ENCODE data around the gene PLCH2.
A peak's percentile ranks its signal among the peaks of the same experiment; 100 is the strongest.
"Not testable (repeated sequence)": the region's sequence is repeated elsewhere in the genome, so short reads cannot be mapped to it uniquely, and the experiment has no call there.

PLCH2 gene

DNA sequence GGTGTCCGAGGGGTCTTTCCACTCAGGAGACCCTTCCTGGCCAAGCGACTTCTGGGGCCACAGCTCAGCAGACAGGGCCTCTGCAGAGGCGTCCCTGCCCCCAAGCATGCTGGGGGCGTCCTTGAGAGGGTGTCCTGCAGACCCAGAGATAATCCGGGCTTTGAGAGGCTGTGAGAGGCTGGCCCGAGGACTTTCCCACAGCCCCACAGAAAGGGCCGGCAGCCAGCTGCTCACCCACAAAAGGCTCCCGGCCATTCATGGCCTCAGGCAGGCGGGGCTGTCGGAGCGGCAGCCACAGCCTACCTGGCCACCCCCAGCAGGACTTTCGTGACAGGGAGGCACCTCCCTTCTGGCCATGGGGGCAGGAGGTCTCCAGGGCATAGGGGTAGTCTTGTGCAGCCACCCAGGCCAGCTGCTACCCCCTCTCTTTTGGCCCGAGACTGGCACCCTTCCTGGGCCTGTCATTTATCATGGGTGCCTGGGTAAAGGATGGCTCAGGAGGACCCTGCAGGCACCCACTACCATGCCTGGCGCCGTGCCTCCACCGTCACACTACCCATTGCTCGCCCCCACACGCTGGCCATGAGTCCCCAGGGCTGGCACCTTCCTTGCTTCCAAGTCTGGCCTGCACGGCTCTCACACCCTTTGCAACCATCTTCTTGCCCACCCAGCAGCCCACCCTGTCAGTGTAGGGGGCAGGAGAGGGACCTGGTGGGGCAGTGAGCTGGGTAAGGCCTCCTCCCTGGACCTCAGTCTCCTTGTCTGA lies 69.0 kb downstream of the PLCH2 start:
- DNase-seq (ENCODE audit: low read depth), result no peak

DNA sequence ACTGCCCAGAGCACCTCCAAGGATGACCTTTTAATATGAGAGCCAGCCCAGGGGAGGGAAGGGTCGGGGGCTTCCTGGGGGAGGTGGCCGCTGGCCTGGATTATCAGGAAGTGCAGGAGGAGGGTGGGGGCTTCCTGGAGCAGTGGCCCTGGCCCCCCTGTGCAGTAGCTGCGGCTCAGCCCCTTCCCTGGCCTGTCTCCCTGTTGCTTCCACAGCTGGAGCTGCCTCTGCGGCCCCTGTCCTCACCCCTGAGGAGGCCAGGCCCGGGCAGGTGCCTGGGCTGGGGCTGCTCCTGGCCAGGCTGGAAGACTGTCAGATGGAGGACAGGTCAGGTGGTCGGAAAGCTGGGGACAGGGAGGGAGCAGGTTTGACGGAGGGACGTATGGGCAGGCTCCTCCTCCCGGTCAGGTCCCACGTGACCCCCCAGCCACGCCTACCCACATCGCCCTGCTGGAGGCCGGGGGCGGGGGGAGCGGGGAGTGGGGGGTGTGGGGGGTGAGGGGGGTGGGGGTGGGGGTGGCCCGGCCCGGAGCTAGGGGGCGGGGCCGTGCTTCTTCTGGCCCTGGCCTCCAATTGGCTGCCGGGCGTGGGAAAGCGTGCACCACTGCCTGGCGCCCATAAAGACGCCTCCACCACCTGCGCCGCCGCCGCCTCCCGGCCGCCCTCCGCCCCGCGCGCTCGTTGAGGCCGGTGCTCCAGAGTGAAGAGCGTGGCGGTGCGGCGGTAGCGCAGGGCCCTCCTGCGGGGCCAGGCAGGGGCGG lies 69.8 kb downstream of the PLCH2 start:
- peak; percentile 88 for DNase-seq (ENCODE audit: low read depth)

DNA sequence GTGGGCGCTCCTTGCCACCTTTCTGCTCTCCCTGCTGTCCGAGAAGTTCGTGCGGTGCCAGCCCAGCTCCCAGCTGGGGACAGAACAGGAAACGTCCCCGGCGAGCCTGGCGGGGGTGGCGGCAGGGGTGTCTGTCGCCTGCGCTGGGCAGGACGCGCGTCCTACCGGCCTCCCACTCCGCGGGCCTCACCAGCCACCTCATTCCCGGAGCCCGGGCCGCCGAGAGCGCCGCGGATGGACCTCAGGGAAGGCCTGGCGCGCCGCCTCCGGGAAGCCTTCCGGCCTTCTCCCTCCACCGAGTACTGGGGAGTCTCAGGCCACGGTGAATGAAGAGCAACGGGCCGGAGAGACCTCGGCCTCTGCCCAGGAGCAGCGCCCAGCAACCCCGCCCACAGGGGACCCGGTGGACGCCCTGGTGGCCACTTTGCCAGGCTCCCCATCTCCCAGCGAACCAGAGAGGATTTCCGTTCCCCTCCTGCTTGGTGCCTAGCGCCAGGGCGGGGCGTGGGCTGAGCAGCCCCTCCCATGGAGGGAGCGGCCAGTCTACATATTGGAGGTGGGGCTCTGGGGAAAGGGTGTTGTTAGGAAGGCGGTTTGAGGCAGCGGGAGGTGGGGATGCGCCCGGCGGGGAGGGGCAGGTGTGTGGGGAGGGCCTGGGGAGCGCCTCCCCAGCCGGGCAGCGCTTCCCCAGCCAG lies 70.6 kb downstream of the PLCH2 start:
- DNase-seq (ENCODE audit: low read depth), result peak; percentile 89

DNA sequence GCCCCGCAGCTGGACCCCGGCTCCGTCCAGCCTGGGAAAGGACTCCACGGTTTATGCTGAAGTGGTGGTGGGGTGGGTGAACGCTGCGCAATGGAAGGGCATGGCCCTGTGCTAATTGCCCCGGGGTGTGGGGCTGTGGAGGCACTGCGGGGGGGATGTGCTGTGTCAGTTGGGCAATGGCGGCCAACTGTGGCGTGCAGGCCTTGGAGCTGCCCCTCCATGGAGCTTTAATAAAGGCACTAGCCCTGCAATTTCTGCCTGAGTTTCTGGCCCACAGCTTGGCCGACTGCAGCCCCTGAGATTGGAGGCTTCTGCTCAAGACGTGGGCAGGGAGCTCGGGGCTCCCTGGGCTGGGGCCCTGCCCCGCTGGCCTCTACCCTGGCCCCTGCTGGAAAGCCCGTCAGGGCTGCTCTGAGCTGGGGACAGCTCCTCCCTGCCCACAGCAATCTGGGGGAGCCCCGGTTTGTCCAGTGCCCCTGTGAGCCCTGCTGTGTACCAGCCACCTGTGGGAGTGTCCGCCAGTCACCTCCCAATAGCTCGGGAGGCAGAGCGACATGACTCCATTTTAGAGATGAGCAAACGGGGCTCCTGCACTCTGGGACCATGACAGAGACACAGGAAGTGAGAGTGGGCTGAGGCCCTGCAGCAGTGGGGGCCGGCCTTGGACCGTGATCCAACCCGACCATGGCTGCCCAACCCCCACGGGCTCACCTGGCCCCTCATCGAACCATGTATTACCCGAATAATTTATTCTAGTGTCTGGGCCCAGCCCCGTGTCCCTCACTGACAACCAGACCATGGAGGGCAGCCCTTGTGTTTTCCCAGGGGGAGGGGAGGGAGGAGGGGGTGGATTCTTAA lies 71.3 kb downstream of the PLCH2 start:
- DNase-seq (ENCODE audit: low read depth), result peak; percentile 17

DNA sequence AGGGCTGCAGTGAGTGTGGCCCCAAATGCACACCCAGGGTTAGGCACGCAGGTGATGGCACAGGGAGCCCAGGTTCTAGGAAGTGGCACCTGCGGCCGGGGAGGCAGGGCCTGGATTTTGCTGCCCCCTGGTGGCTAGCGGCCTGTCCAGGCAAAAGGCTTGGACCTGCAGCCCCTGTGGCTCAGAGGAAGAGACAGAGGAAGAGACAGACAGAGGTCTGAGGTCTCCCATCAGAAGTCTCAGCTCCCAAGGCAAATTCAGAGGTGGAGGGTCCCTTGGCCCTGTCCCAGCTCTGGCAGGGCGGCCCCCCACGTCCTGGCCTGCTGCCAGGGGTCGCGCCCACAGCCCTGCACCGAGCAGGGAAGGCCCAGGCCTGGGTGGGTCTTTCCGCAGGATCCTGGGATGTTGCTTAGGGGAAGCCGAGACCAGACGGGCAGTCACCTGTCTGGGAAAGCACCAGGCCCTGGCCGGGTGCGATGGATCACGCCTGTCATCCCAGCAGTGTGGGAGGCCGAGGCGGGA lies 72.0 kb downstream of the PLCH2 start:
- DNase-seq (ENCODE audit: low read depth), result peak; percentile 71

DNA sequence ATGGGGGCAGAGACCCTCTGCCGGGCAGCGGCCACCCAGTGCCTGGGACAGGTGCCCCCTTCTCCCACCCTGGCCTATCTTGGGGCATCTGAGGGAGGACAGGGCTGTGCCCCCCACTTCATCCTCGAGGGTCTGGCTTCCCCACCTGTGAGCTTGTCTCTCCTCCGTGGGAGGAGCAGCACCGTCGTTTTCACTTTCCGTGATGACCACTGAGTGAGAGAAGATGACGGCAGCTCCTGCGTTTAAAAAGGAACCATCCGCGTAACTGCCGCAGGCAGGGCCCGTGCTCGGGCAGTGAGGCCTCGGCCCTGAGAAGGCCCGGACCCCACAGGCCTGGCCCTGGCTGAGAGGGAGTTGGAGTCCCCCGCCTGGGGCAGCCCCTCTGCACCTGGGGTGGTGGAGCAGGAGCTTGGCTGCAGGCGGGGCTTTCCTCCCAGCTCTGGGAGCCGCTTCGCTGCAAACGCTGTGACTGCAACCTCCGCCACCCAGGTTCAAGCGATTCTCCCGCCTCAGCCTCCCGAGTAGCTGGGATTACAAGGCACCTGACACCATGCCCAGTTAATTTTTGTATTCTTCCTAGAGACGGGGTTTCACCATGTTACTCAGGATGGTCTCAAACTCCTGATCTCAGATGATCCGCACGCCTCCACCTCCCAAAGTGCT lies 73.4 kb downstream of the PLCH2 start:
- DNase-seq (ENCODE audit: low read depth), result not testable (repeated sequence)

DNA sequence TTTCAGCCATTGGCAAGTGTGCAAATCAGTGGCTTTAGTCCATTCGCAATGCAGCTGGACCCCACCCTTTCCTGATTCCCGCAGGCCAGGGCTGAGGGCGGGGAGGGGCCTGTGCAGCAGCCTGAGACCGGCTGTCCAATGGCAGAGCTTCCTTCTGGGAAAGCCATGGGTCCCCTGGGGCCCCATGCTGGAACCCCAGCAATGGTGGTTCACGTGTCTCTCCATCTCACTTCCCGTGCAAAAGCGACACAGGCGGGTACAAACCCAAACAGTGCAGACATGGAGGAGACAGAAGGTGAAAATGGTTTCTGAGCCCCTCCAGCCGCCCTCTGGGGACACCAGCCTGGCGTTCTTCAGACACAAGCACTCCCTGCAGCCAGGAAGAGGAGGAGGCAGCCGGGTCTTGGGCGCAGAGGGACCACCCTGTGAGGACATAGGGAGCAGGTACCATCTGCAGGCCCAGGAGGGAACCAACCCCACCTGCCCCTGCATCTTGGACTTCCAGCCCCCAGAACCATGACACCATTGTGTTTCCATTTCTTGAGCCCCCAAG lies 74.3 kb downstream of the PLCH2 start:
- not testable (repeated sequence) for DNase-seq (ENCODE audit: low read depth)

DNA sequence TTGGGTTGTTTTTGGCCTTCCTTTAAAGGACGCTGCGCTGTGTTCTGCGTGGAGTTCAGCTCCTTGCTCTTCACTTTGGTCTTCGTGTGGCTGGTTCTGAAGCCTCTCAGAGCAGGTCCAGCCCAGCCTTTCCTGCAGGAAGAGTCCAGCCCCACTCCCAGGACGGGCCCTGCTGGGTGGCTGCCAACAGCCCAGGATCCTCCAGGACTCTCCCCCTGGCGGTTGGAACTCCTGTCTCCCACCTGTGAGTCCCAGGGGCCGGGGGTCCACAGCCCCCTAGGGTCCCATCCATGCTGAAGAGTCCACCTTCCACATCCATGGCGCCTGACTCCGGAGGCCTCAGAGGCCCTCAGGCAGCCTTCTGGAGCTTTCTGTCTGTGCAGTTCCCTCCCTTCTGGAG lies 75.5 kb downstream of the PLCH2 start:
- DNase-seq (ENCODE audit: low read depth), result not testable (repeated sequence)

DNA sequence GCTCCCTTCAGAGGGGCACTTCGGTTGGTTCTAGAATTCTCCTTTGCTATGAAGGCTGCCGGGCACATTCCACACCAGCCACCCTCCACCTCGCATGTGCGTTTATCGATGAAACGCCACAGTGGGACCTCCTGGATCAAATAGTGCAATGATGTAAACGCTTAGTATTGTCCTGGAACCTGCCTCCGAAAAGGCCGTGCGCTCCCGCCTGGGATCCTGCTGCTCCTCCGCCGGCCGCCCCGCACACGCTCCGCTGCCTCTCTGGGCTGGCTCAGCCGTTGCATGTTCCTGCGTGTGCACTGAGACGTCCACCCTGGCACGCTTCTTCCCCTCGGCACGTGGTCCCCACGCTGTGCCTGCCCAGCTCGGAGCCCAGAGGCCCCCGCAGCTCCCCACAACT lies 76.1 kb downstream of the PLCH2 start:
- DNase-seq (ENCODE audit: low read depth), result no peak

DNA sequence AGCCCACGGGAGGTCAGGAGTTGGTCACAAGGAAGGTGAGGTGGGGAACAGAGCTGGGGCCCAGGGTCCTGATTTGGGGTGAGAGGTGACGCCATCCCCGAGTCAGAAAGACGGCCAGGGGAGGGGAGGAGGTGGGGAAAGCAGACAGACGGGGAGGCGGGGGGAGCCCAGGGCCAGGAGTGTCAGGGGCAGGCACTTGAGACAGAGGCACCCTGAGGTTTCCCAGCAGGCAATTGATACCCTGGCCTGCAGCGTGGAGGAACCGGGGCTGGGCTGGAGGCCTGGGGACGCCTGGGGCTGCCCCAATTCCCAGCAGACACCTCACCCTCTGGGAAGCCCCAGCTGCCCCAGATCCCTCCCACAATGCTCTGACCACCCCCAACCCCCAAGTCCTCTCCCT lies 77.0 kb downstream of the PLCH2 start:
- DNase-seq (ENCODE audit: low read depth), result not testable (repeated sequence)

DNA sequence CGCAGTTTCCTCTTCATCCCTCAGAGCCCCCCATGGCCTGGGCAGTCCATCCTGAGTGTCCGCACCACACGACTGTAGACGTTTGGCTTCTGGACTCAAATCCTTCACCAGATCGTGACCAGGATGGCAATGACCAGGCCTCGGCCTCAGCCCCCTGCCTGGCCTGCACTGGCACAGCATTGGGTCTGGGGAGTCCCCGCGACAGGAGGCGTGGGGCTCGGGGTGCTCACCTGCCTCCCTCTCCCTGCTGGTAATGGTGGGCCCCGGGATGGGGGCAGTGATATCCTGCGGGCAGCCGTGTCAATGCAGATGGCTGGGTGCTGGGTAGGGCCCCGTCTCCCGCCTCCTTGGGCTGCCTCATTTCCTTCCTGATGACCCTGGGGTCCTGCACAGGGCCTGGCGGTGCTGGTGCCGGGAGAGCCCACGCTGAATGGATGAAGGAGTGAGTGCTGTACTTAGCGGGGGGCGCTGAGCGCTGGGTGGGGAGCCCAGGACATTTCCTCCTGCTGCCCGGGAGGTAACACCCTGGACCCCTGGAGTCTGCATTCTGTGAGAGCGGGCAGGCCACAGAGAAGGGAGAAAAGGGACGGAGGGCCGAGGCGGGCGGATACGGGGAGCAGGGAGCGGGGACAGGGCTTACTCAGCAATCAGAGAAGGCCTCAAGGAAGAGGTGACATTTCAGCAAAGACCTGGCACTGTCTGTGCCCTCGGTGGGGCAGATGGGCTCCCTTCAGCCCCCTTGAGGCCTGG lies 78.0 kb downstream of the PLCH2 start:
- no peak for DNase-seq (ENCODE audit: low read depth)

DNA sequence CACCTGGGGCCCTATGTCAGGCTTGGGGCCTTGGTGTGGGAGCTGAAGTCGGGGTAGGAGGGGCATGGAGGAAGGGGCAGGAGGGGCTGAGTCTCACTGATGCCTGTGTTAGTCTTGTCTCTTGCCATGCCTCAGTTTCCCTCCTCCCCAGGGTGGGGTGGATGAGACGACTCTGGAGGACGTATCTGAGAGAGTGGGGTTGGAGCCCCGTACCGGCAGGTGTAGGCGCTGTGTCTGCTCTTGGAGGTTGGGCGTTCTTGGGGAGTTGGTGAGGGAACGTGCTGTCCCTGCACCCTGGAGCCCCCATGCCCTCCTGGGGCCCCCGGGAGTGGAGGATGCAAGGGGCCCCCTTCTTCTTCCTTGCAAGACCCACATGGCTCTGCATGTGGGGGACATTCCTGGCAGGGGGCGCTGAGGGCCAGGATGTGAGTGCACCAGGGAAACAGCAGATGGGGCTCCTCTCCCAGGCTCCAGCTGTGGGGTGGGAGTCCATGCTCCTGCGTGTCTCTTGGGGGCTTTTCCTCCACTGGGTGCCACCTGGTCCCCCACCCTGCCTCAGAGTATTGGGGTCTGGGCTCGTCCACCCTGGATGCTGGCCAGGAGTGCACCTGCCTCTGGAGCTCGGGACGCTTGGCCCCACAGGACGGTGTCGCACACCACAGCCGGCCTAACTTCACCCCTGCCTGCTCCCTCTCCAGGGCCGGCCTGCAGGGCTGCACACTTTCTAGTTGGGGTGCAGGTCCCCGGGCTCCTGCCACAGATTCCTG lies 78.7 kb downstream of the PLCH2 start:
- DNase-seq (ENCODE audit: low read depth), result peak; percentile 14
